ENCODE results near the gene POLR2E. TPM values are rescaled to one million over a fixed set of nuclear protein-coding genes. Genes with fewer than 3 reads are reported as not detected.
"Not testable (repeated sequence)": the region's sequence is repeated elsewhere in the genome, so short reads cannot be mapped to it uniquely, and the experiment has no call there.

The POLR2E gene
- total RNA-seq, 1 experiment from 2014 or later, result 261 TPM

- no peak overlapping the region for H2AFZ ChIP-seq (ENCODE audit: low read length)
- H3K9ac ChIP-seq (ENCODE audit: extremely low read depth, insufficient read length, low read length), result no peak overlapping the region
- H3K18ac ChIP-seq (ENCODE audit: insufficient read length, low read depth, low read length), result no peak overlapping the region
- no peak overlapping the region for H2AK5ac ChIP-seq (ENCODE audit: insufficient read length, low read length)
- H2BK120ac ChIP-seq (ENCODE audit: low read depth, low read length, poor library complexity, severe bottlenecking), result no peak overlapping the region
- H3K79me2 ChIP-seq (ENCODE audit: insufficient read depth, low read length), result no peaks in the 10 kb centered on the region
- no peak overlapping the region for H2BK15ac ChIP-seq (ENCODE audit: low read depth, low read length)
- TF ChIP-seq, protein P1, sequence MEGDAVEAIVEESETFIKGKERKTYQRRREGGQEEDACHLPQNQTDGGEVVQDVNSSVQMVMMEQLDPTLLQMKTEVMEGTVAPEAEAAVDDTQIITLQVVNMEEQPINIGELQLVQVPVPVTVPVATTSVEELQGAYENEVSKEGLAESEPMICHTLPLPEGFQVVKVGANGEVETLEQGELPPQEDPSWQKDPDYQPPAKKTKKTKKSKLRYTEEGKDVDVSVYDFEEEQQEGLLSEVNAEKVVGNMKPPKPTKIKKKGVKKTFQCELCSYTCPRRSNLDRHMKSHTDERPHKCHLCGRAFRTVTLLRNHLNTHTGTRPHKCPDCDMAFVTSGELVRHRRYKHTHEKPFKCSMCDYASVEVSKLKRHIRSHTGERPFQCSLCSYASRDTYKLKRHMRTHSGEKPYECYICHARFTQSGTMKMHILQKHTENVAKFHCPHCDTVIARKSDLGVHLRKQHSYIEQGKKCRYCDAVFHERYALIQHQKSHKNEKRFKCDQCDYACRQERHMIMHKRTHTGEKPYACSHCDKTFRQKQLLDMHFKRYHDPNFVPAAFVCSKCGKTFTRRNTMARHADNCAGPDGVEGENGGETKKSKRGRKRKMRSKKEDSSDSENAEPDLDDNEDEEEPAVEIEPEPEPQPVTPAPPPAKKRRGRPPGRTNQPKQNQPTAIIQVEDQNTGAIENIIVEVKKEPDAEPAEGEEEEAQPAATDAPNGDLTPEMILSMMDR (conservative IDR thresholded peaks at IDR 0.05), result no peak
- no peak overlapping the region for H4K5ac ChIP-seq (ENCODE audit: insufficient read length, low read depth, low read length)
- H3K27me3 Mint-ChIP-seq (ENCODE audit: low read depth), result peaks cover 2% of the 10 kb centered on the region
- no peaks in the 10 kb centered on the region for H4K20me1 ChIP-seq (ENCODE audit: control insufficient read depth, insufficient read depth, insufficient read length)
- H2BK12ac ChIP-seq (ENCODE audit: insufficient read length, low read depth, low read length), result no peak overlapping the region
- H3K36me3 Mint-ChIP-seq (ENCODE audit: insufficient read depth in 1 of 3, low read depth in 3 of 3), result peaks cover 4 to 26% (median 15%) of the 10 kb centered on the region in 3 experiments; a peak in 5 of 7 replicates
- H3K4me3 Mint-ChIP-seq, result no peak overlapping the region
- H3K4me1 Mint-ChIP-seq, result peaks cover 0 to 9% of the 10 kb centered on the region in 2 experiments; a peak in 2 of 4 replicates
- no peak overlapping the region for H3K56ac ChIP-seq (ENCODE audit: insufficient read length, low read depth, low read length)
- no peak overlapping the region for H3K23ac ChIP-seq (ENCODE audit: insufficient read length, low read depth, low read length)
- no peak overlapping the region for H4K8ac ChIP-seq (replicated peaks; ENCODE audit: insufficient read length, low read depth, low read length)
- H3K4me1 ChIP-seq (ENCODE audit: insufficient read depth, low read length), result no peaks in the 10 kb centered on the region
- H2BK5ac ChIP-seq (ENCODE audit: insufficient read length, low read length), result no peak overlapping the region
- H3K4me2 ChIP-seq (ENCODE audit: insufficient read depth, insufficient read length, low read length), result no peak overlapping the region
- no peak overlapping the region for H3K4ac ChIP-seq (ENCODE audit: low read depth, low read length)
- H3K27ac Mint-ChIP-seq, result no peak overlapping the region; a peak in 1 of 7 replicates
- no peaks in the 10 kb centered on the region for H3K9me3 Mint-ChIP-seq
- H3K27me3 ChIP-seq (ENCODE audit: insufficient read depth, low read length), result no peaks in the 10 kb centered on the region
- no peak overlapping the region for H3K14ac ChIP-seq (ENCODE audit: insufficient read depth, low read length)
- H4K91ac ChIP-seq (ENCODE audit: insufficient read length, low read depth, low read length), result no peak overlapping the region
- no peak overlapping the region for H3K27ac ChIP-seq (ENCODE audit: insufficient read length, low read depth, low read length)
- H3K23me2 ChIP-seq (ENCODE audit: insufficient read length, low read depth, low read length, poor library complexity, severe bottlenecking), result no peaks in the 10 kb centered on the region
- no peak for DNase-seq
- no peaks in the 10 kb centered on the region for H3K9me3 ChIP-seq (ENCODE audit: control insufficient read depth, low read depth, low read length)
- no peak overlapping the region for H3T11ph ChIP-seq (ENCODE audit: low read length)
- no peaks in the 10 kb centered on the region for H3K79me1 ChIP-seq (ENCODE audit: insufficient read depth, low read depth, low read length, poor library complexity, severe bottlenecking)
- no peak overlapping the region for H2BK20ac ChIP-seq (ENCODE audit: low read depth, low read length, poor library complexity, severe bottlenecking)
- WGBS (ENCODE audit: extremely low coverage, insufficient read length, low lambda C conversion rate), result no CpG with 5 or more reads among the region's 35 CpGs
These were observed 20.7 kb upstream of the POLR2E start for GRCh38 chr19:1115646-1116420.

GRCh38 chr19:1114728-1115127 is 19.6 kb upstream of the POLR2E start:
- not testable (repeated sequence) for H3K79me2 ChIP-seq (ENCODE audit: insufficient read depth, low read length); DNase-seq; H3K14ac ChIP-seq (ENCODE audit: insufficient read depth, low read length); H3K18ac ChIP-seq (ENCODE audit: insufficient read length, low read depth, low read length); H2BK5ac ChIP-seq (ENCODE audit: insufficient read length, low read length); H3K23ac ChIP-seq (ENCODE audit: insufficient read length, low read depth, low read length); H3K9me3 Mint-ChIP-seq; H2BK12ac ChIP-seq (ENCODE audit: insufficient read length, low read depth, low read length); H3K4me1 ChIP-seq (ENCODE audit: insufficient read depth, low read length); H3K4me1 Mint-ChIP-seq; H3K27me3 Mint-ChIP-seq (ENCODE audit: low read depth); H4K5ac ChIP-seq (ENCODE audit: insufficient read length, low read depth, low read length); H3K9ac ChIP-seq (ENCODE audit: extremely low read depth, insufficient read length, low read length); H4K20me1 ChIP-seq (ENCODE audit: control insufficient read depth, insufficient read depth, insufficient read length); H2BK20ac ChIP-seq (ENCODE audit: low read depth, low read length, poor library complexity, severe bottlenecking); H3K4me3 Mint-ChIP-seq; H3K79me1 ChIP-seq (ENCODE audit: insufficient read depth, low read depth, low read length, poor library complexity, severe bottlenecking); H2BK15ac ChIP-seq (ENCODE audit: low read depth, low read length); H3K56ac ChIP-seq (ENCODE audit: insufficient read length, low read depth, low read length); H2AK5ac ChIP-seq (ENCODE audit: insufficient read length, low read length); H3K4me2 ChIP-seq (ENCODE audit: insufficient read depth, insufficient read length, low read length); H2BK120ac ChIP-seq (ENCODE audit: low read depth, low read length, poor library complexity, severe bottlenecking); H2AFZ ChIP-seq (ENCODE audit: low read length); H4K91ac ChIP-seq (ENCODE audit: insufficient read length, low read depth, low read length); H3K27me3 ChIP-seq (ENCODE audit: insufficient read depth, low read length); H3K27ac Mint-ChIP-seq; H3K9me3 ChIP-seq (ENCODE audit: control insufficient read depth, low read depth, low read length); H3K23me2 ChIP-seq (ENCODE audit: insufficient read length, low read depth, low read length, poor library complexity, severe bottlenecking); H3K4ac ChIP-seq (ENCODE audit: low read depth, low read length); H4K8ac ChIP-seq (replicated peaks; ENCODE audit: insufficient read length, low read depth, low read length); H3T11ph ChIP-seq (ENCODE audit: low read length); H3K27ac ChIP-seq (ENCODE audit: insufficient read length, low read depth, low read length)
- peaks cover 4 to 18% (median 15%) of the 10 kb centered on the region in 3 experiments; a peak in 5 of 7 replicates for H3K36me3 Mint-ChIP-seq (ENCODE audit: insufficient read depth in 1 of 3, low read depth in 3 of 3)
- no CpG with 5 or more reads among the region's 9 CpGs for WGBS (ENCODE audit: extremely low coverage, insufficient read length, low lambda C conversion rate)
